Kidney capillary endothelial cell (primary cell): ENCODE data around the gene RASSF3.
"Not testable (repeated sequence)": the region's sequence is repeated elsewhere in the genome, so short reads cannot be mapped to it uniquely, and the experiment has no call there.

Experiments
- DNase-seq: peaks from one replicate; pipeline ENCODE4 v3.0.0-alpha.2; 2018; ENCODE audit warnings: low spot score

RASSF3 gene

GRCh38 chr12:64633011-64633939 is 23.0 kb downstream of the RASSF3 start:
- no peak for DNase-seq

- peak; percentile 62 for DNase-seq
Observed at GRCh38 chr12:64633940-64634337, 23.6 kb downstream of the RASSF3 start.

- no peak for DNase-seq
Observed at GRCh38 chr12:64634508-64635092, 24.3 kb downstream of the RASSF3 start.

GRCh38 chr12:64635356-64635998 is 25.2 kb downstream of the RASSF3 start:
- DNase-seq, result no peak

- no peak for DNase-seq
Observed at GRCh38 chr12:64636856-64637255, 26.6 kb downstream of the RASSF3 start.

GRCh38 chr12:64639466-64639865 is 29.2 kb downstream of the RASSF3 start:
- DNase-seq, result no peak

GRCh38 chr12:64646318-64646717 is 36.0 kb downstream of the RASSF3 start:
- no peak for DNase-seq

GRCh38 chr12:64649487-64649886 is 39.2 kb downstream of the RASSF3 start:
- no peak for DNase-seq

GRCh38 chr12:64650762-64651161 is 40.5 kb downstream of the RASSF3 start:
- DNase-seq, result no peak

GRCh38 chr12:64652346-64652745 is 42.1 kb downstream of the RASSF3 start:
- DNase-seq, result no peak

- no peak for DNase-seq
Observed at GRCh38 chr12:64653123-64653522, 42.8 kb downstream of the RASSF3 start.

GRCh38 chr12:64653907-64654306 is 43.6 kb downstream of the RASSF3 start:
- not testable (repeated sequence) for DNase-seq

GRCh38 chr12:64655141-64655540 is 44.8 kb downstream of the RASSF3 start:
- DNase-seq, result no peak

- no peak for DNase-seq
Observed at GRCh38 chr12:64656429-64656828, 46.1 kb downstream of the RASSF3 start.

GRCh38 chr12:64658892-64659481 is 48.7 kb downstream of the RASSF3 start:
- no peak for DNase-seq

GRCh38 chr12:64660237-64661018 is 50.1 kb downstream of the RASSF3 start:
- no peak for DNase-seq

- no peak for DNase-seq
Observed at GRCh38 chr12:64663015-64663414, 52.7 kb downstream of the RASSF3 start.

- no peak for DNase-seq
Observed at GRCh38 chr12:64665514-64665913, 55.2 kb downstream of the RASSF3 start.

- DNase-seq, result no peak
Observed at GRCh38 chr12:64666054-64666914, 56.0 kb downstream of the RASSF3 start.

- DNase-seq, result no peak
Observed at GRCh38 chr12:64667793-64668192, 57.5 kb downstream of the RASSF3 start.
